HUDEP-2 (cell line): ENCODE data around the gene EVL.
"Not testable (repeated sequence)": the region's sequence is repeated elsewhere in the genome, so short reads cannot be mapped to it uniquely, and the experiment has no call there.

Experiments used
- DNase-seq, 76 experiments: peaks; one replicate each; lab custom pipeline; 2025; ENCODE audit not compliant: unreplicated experiment in 76 of 76; lab: John Stamatoyannopoulos, UW

Gene EVL, protein sequence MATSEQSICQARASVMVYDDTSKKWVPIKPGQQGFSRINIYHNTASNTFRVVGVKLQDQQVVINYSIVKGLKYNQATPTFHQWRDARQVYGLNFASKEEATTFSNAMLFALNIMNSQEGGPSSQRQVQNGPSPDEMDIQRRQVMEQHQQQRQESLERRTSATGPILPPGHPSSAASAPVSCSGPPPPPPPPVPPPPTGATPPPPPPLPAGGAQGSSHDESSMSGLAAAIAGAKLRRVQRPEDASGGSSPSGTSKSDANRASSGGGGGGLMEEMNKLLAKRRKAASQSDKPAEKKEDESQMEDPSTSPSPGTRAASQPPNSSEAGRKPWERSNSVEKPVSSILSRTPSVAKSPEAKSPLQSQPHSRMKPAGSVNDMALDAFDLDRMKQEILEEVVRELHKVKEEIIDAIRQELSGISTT

GRCh38 chr14:100065111-100065871, at the start of gene EVL:
TSS of gene EVL (plus strand) at chr14:100065422. CDS start at chr14:100065501, 79 bp downstream.
- DNase-seq, result peak in 8 of 76 experiments; percentile 0 to 19 (median 12)

GRCh38 chr14:100017553-100017952, 47.7 kb upstream of the EVL start:
- no peak for DNase-seq

DNA sequence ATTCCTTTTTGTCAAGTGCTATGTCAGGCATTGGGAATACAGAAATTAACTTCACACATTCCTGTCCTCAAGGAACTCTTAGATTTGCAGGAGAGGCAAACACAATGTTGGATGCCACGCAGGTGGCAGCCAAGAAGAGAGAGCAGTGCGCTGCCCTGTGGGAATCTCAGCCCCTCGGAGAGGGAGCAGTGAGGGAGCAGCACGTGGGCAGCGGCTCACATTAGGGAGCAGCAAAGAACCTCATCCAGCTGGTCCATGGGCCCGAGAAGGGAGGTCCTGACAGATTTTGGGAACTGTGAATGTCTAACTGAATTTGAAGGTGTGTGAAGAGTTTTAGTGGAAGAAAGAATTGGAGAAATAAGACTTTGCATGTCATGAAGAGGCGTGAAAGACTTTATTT, 47.2 kb upstream of the EVL start:
- DNase-seq, result no peak

GRCh38 chr14:100018482-100018881, 46.7 kb upstream of the EVL start:
- DNase-seq, result no peak

DNA sequence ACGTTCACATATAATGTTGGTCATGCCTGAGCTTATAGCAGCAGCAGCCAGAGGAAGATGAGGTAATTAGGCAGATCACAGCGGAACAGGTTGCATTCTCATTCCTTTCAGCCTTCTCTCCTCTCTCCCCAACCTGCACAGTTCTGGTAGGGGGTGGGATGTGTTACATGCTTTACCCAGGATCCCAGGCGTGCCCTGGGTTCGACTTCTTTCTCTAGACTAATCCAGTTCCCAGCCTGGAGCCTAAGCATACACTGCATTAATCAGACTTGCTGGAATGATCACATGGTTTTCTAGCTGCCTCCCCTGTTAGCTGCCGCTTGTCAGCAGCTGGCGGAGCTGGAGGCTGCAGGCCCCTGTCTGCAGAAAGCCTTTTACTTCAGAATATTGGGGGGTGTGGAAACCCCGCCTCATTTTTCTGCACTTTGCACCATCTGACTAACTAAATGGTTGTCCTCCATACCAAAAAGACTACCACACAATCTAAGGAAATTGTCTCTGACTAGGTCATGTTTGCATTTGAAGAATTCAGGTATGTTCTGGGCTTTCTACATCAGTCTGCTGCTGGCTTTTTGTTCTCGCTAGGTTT, 46.0 kb upstream of the EVL start:
- DNase-seq, result no peak

GRCh38 chr14:100020629-100021028, 44.6 kb upstream of the EVL start:
- DNase-seq, result no peak

GRCh38 chr14:100022772-100023451, 42.3 kb upstream of the EVL start:
- DNase-seq, result no peak

DNA sequence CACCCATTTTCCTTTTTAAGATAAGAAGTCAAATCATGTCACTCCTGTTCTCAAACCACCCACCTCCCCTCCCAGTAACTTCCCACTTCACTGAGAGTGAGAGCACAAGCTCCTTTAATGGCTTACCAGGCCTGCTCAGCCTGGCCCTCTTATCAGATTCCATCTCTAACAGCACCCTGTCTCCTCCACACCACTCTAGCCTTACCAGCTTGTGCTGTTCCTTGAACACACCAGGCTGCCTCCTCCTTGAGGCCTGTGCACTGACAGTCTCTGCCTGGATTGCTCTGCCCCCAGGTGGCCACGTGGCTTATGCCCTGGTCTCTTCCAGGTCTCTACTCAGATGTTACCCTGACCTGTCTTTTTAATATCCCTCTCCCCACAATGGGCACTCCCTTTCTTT, 40.1 kb upstream of the EVL start:
- DNase-seq, result peak in 73 of 76 experiments; percentile 5 to 88 (median 73)

DNA sequence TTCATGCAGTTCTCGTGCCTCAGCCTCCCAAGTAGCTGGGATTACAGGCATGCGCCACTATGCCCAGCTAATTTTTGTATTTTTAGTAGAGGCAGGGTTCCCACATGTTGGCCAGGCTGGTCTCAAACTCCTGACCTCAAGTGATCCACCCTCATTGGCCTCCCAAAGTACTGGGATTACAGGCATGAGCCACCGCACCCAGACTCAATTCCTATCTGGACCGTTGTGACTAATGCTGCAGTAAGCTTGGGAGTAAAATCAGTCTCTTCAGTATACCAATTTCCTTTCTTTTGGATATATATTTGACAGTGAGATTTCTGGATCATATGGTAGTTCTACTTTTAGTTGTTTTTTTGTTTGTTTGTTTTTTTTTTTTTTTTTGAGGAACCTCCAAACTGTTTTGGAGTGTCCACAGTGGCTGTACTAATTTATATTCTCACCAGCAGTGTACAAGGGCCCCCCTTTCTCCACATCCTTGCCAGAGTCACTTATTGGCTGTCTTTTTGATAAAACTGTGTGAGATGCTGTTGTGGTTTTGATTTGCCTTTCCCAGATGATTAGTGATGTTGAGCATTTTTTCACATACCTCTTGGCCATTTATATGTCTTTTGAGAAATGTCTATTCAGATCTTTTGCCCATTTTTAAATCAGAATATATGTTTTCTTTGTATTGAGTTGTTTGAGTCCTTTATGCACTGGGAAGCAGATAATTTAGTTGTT, 37.3 kb upstream of the EVL start:
- DNase-seq, result no peak

- DNase-seq, result no peak
Measured at GRCh38 chr14:100028990-100029677, 36.1 kb upstream of the EVL start.

DNA sequence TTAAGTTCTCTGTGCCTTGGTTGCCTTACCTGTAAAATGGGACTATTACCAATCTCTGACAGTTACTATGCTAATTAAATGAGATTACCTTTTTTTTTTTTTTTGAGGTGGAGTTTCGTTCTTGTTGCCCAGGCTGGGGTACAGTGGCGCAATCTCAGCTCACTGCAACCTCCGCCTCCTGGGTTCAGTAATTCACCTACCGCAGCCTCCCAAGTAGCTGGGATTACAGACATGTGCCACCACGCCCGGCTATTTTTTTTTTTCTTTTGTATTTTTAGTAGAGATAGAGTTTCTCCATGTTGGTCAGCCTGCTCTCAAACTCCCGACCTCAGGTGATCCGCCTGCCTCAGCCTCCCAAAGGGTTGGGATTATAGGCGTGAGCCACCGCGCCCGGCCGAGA, 35.2 kb upstream of the EVL start:
- DNase-seq, result not testable (repeated sequence)

DNA sequence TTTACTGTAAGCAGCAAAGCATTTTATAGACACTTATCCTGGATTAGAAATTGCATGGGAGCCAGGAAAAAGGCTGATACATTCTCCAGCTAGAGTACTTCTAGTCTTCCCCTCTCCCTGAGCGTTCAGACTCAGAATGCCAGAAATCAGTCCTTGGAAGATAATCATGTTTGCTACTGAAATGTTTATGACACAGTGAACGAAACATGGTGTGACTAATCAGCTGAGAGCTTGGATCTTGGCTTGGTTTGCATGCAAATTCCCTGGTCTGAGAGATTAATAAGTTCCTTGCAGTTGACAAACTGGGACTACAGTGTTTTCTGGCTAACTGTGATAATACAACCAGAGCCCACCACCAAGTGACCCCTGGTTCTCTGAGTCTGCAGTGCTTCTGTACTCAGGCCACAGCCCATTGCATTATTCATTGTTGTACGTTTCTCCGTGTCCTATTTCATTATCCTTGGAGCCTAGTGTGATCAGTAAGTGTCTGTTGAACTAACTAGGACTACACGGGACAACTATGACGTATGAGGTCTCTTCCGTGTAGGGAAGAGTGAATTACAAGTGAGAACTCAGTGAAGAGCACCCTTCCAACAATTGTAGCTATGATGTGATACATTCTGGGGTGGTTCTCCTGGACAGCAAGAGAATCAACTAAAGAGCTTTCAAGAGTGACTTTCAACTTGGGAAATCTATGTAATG, 34.6 kb upstream of the EVL start:
- no peak for DNase-seq

GRCh38 chr14:100031506-100032281, 33.5 kb upstream of the EVL start:
- DNase-seq, result no peak

- DNase-seq, result no peak
Measured at GRCh38 chr14:100032738-100033137, 32.5 kb upstream of the EVL start.

- no peak for DNase-seq
Measured at GRCh38 chr14:100033347-100034075, 31.7 kb upstream of the EVL start.

- no peak for DNase-seq
Measured at GRCh38 chr14:100034468-100034867, 30.8 kb upstream of the EVL start.

DNA sequence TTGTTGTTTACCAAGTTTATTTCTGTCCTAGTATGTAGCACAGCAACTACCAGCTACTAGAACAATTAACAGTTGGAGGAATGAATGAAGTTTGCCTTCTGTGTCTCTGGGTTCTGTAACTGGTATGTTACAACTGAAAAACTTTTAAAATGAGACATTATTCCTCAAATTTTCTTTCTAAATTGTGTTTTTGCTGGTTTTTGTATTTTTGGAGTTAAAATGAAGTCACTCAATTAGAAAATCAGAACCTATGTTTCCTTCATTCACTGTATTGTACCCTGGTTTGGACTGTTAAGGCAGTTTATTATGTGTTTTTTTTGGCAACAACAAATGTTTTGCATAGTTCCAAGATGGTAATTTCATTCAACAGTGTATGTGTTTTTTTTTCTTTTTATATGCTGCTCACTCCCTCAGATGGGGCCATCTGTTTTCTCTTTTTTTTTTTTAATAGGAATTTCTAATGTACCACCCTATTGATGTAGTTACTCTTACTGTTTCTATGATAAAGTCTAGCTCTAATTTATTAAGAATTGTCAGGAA, 30.2 kb upstream of the EVL start:
- DNase-seq, result no peak
